Erythroblast (primary cell): ENCODE results near the gene RAB28.

Experiments used
- GATA1 ChIP-seq: IDR thresholded peaks from 2 replicates; pipeline ENCODE4 v1.6.1; 2011; ENCODE audit warnings: low read depth, mild to moderate bottlenecking, control low read depth, low read length, moderate library complexity
- POLR2A ChIP-seq: IDR thresholded peaks from 2 replicates; pipeline ENCODE4 v1.6.1; 2011; ENCODE audit warnings: mild to moderate bottlenecking, low read length

- TF ChIP-seq POLR2A (no peak), GATA1 (no peak)
These were observed 38.4 kb upstream of the RAB28 start for GRCh38 chr4:13522282-13523104.
